ENCODE data around the gene INPP4A. TPM values are rescaled to one million over a fixed set of nuclear protein-coding genes. Genes with fewer than 3 reads are reported as not detected.

INPP4A gene
- total and polyA plus RNA-seq, 2 of the 13 experiments (the other 11 are each of a cell fraction or from before 2014, with no cell fraction given) = 10.1 to 10.9 TPM

DNA sequence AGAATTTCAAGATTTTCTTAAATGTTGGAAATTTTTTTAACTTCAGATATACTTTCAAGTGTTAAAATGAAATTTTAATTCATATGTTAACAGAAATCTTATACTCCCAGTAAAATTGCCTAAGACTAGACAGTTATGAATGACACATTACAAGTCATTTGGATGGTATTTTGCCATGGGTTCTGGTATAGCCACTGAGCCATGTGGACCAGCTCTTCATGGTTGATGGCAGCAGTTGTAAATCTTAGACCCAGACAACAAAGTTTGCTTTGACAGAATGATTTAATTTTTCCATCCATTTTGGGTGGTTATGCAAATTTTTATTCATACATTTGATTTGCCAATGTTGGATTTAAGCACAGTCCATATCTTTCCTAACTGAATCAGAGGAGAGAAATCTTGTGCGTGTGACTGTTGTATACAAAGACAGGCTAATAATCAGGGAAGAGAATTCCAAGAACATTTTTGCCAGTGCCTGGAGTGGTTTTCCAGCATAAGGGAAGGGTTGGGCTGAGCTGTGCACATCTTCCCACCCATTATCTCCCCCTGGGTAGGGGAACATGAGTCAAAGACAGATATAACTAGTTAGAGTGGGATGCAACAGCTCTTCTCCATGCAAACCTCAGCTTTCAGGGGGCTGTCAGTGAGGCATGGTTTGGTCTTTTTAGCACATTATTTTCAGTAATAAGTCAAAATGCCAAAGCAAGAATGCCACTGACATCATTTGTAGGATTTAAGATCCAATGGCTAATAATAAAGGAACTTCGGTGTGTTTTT lies 28.1 kb upstream of the INPP4A start:
- FAIRE-seq (no peak), ATAC-seq (no peak), DNase-seq (ENCODE audit: low spot score) (no peak)
- Histone ChIP-seq H3K4me3 (replicated peaks in 1 of 3; ENCODE audit: insufficient read depth in 1 of 3, low read depth in 2 of 3, low read length in 3 of 3) (no peak overlapping the region), H3K79me2 (ENCODE audit: insufficient read depth, low read length) (no peaks in the 10 kb centered on the region), H3K27me3 (ENCODE audit: control insufficient read depth in 1 of 2, insufficient read depth in 2 of 2, low read length in 2 of 2) (peaks cover 0 to 1% of the 10 kb centered on the region in 2 experiments; a peak in 1 of 5 replicates), H3K4me1 (ENCODE audit: insufficient read depth, low read length) (peaks cover 10% of the 10 kb centered on the region; the same call in 1 of the 2 replicates), H4K20me1 (ENCODE audit: insufficient read depth, low read length) (no peaks in the 10 kb centered on the region), H2AFZ (ENCODE audit: low read length) (no peak overlapping the region), H3K4me2 (ENCODE audit: low read depth, low read length) (no peak overlapping the region), H3K9me3 (ENCODE audit: low read length) (peaks cover 11% of the 10 kb centered on the region; the same call in 1 of the 2 replicates), H3K27ac (ENCODE audit: extremely low read length, insufficient read depth, low read length) (no peak overlapping the region), H3K9ac (ENCODE audit: insufficient read depth, low read depth, low read length) (no peak overlapping the region), H3K36me3 (replicated peaks in 1 of 2; ENCODE audit: control insufficient read depth in 1 of 2, insufficient read depth in 2 of 2, low read length in 2 of 2) (no peaks in the 10 kb centered on the region)
- POLR2A ChIA-PET = no interaction called here
- WGBS (ENCODE audit: low lambda C conversion rate) = 69% methylated on average over 2 of the region's 2 CpGs
- BruUV-seq (replicated peaks) = no TSS peak
- CTCF ChIA-PET (ENCODE audit: low intra/inter-chr PET ratio, low total read pairs) = no interaction called here
- in situ Hi-C loops (cut with HindIII; ENCODE audit: extremely low pct_ligation_motif_present, low pct_unique_long_range_greater_than_20kb) (loop anchor here (25.0 kb wide), 1 partner anchor 421 kb away; no protein-coding TSS in a partner anchor), intact Hi-C loops (cut with micrococcal nuclease; ENCODE audit: unreplicated experiment) (no loop called here)
- TF ChIP-seq REXO4 (CRISPR knock-in tag; IDR thresholded peaks at IDR 0.05; ENCODE audit: borderline replicate concordance) (no peak), ZNF12 (CRISPR knock-in tag; IDR thresholded peaks at IDR 0.05) (no peak), MIER3 (CRISPR knock-in tag; IDR thresholded peaks at IDR 0.05; ENCODE audit: borderline replicate concordance) (no peak), BCLAF1 (IDR thresholded peaks at IDR 0.05) (no peak), KLF13 (CRISPR knock-in tag; IDR thresholded peaks at IDR 0.05) (no peak), HNRNPLL (IDR thresholded peaks at IDR 0.05; ENCODE audit: low read depth, low read length, poor library complexity, severe bottlenecking) (no peak), NFKBIZ (CRISPR knock-in tag; IDR thresholded peaks at IDR 0.05) (no peak), SOX13 (IDR thresholded peaks at IDR 0.05) (no peak), SOX13 (CRISPR knock-in tag; conservative IDR thresholded peaks at IDR 0.05 in 1 of 2, IDR thresholded peaks at IDR 0.05 in 1 of 2) (no peak), MLLT10 (CRISPR knock-in tag; IDR thresholded peaks at IDR 0.05) (no peak), ZNF792 (CRISPR knock-in tag; IDR thresholded peaks at IDR 0.05) (no peak), HNRNPUL1 (IDR thresholded peaks at IDR 0.05; ENCODE audit: low read depth, low read length) (no peak), KDM5B (CRISPR knock-in tag; IDR thresholded peaks at IDR 0.05; ENCODE audit: borderline replicate concordance) (no peak)
- TF ChIP-seq, protein P1, sequence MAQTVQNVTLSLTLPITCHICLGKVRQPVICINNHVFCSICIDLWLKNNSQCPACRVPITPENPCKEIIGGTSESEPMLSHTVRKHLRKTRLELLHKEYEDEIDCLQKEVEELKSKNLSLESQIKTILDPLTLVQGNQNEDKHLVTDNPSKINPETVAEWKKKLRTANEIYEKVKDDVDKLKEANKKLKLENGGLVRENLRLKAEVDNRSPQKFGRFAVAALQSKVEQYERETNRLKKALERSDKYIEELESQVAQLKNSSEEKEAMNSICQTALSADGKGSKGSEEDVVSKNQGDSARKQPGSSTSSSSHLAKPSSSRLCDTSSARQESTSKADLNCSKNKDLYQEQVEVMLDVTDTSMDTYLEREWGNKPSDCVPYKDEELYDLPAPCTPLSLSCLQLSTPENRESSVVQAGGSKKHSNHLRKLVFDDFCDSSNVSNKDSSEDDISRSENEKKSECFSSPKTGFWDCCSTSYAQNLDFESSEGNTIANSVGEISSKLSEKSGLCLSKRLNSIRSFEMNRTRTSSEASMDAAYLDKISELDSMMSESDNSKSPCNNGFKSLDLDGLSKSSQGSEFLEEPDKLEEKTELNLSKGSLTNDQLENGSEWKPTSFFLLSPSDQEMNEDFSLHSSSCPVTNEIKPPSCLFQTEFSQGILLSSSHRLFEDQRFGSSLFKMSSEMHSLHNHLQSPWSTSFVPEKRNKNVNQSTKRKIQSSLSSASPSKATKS (CRISPR knock-in tag; IDR thresholded peaks at IDR 0.05) = no peak
- TF ChIP-seq, protein P2, sequence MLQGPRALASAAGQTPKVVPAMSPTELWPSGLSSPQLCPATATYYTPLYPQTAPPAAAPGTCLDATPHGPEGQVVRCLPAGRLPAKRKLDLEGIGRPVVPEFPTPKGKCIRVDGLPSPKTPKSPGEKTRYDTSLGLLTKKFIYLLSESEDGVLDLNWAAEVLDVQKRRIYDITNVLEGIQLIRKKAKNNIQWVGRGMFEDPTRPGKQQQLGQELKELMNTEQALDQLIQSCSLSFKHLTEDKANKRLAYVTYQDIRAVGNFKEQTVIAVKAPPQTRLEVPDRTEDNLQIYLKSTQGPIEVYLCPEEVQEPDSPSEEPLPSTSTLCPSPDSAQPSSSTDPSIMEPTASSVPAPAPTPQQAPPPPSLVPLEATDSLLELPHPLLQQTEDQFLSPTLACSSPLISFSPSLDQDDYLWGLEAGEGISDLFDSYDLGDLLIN (CRISPR knock-in tag; IDR thresholded peaks at IDR 0.05; ENCODE audit: borderline replicate concordance) = no peak
